ENCODE measurements around the gene MYL7. TPM values are rescaled to one million over a fixed set of nuclear protein-coding genes. Genes with fewer than 3 reads are reported as not detected.

The MYL7 gene
- total and polyA plus RNA-seq, 2 of the 4 experiments (the other 2 are of a cell fraction), result 0.24 TPM; not detected in 1

- Histone ChIP-seq H2AFZ (replicated peaks; ENCODE audit: low read length, poor library complexity) (no peak overlapping the region), H3K79me1 (ENCODE audit: low read depth in 1 of 2, low read length in 2 of 2) (no peaks in the 10 kb centered on the region; a peak in 1 of 4 replicates), H3K9ac (ENCODE audit: low read depth, low read length) (no peak overlapping the region), H4K5ac (ENCODE audit: low read depth, low read length) (no peak overlapping the region), H4K91ac (ENCODE audit: insufficient read depth, low read depth, low read length) (no peak overlapping the region), H3K36me3 (ENCODE audit: control insufficient read depth, insufficient read depth, low read length) (no peaks in the 10 kb centered on the region), H3K27ac (ENCODE audit: insufficient read depth, low read length) (no peak overlapping the region), H3K27me3 (ENCODE audit: control insufficient read depth, insufficient read depth, low read length) (peaks cover 35% of the 10 kb centered on the region), H2BK5ac (ENCODE audit: low read depth, low read length, poor library complexity, severe bottlenecking) (no peak overlapping the region), H2AK9ac (replicated peaks; ENCODE audit: low read depth, low read length, poor library complexity) (no peak overlapping the region), H4K20me1 (ENCODE audit: insufficient read depth, low read length) (no peaks in the 10 kb centered on the region), H3K14ac (replicated peaks; ENCODE audit: low read depth, low read length) (no peak overlapping the region), H3K4me3 (ENCODE audit: insufficient read depth, low read depth, low read length) (no peak overlapping the region), H3K9me1 (ENCODE audit: insufficient read depth, low read length) (no peaks in the 10 kb centered on the region), H2BK120ac (ENCODE audit: low read depth, low read length) (no peak overlapping the region), H3K9me3 (ENCODE audit: control insufficient read depth, insufficient read depth, low read length) (peaks cover 18% of the 10 kb centered on the region), H2AK5ac (ENCODE audit: low read depth, low read length) (no peak overlapping the region), H3K4ac (ENCODE audit: low read depth, low read length) (no peak overlapping the region), H3K4me2 (ENCODE audit: low read depth, low read length) (no peak overlapping the region), H2BK15ac (ENCODE audit: low read depth, low read length) (no peak overlapping the region), H2BK20ac (ENCODE audit: low read depth, low read length) (no peak overlapping the region), H4K8ac (ENCODE audit: low read depth in 2 of 2, low read length in 2 of 2) (no peak overlapping the region), H3K56ac (ENCODE audit: extremely low read depth, insufficient read depth, low read length) (no peak overlapping the region), H3K18ac (ENCODE audit: low read depth, low read length) (no peak overlapping the region), H3K23ac (ENCODE audit: low read depth, low read length) (no peak overlapping the region), H3K4me1 (ENCODE audit: control insufficient read depth, insufficient read depth, low read length) (peaks cover 7% of the 10 kb centered on the region)
- CTCF ChIA-PET, result interaction anchor here (1.2 kb wide), 1 partner anchor 17 kb away, joined by 3 read pairs; no protein-coding TSS in a partner anchor
- BruUV-seq (replicated peaks), result no TSS peak
- TF ChIP-seq ELK1 (IDR thresholded peaks at IDR 0.05; ENCODE audit: borderline replicate concordance, low read depth, low read length), result no peak
- TF ChIP-seq CHD1 (IDR thresholded peaks at IDR 0.05; ENCODE audit: low read depth, low read length), result no peak
- TF ChIP-seq RAD21 (IDR thresholded peaks at IDR 0.05; ENCODE audit: low read length), result no peak
- TF ChIP-seq CTCF (conservative IDR thresholded peaks at IDR 0.05; ENCODE audit: low read depth, low read length), result no peak
- TF ChIP-seq RFX5 (IDR thresholded peaks at IDR 0.05; ENCODE audit: low read depth, low read length), result no peak
- no peak for TF ChIP-seq USF2 (IDR thresholded peaks at IDR 0.05; ENCODE audit: low read depth, low read length)
- TF ChIP-seq POLR2A (IDR thresholded peaks at IDR 0.05; ENCODE audit: low read depth, low read length), result no peak
- no peak for TF ChIP-seq SMC3 (IDR thresholded peaks at IDR 0.05; ENCODE audit: low read depth, low read length)
- TF ChIP-seq BHLHE40 (IDR thresholded peaks at IDR 0.05; ENCODE audit: low read depth, low read length), result no peak
- no peak for TF ChIP-seq MAZ (IDR thresholded peaks at IDR 0.05; ENCODE audit: borderline replicate concordance, low read depth, low read length)
- no peak for TF ChIP-seq MAFK (IDR thresholded peaks at IDR 0.05; ENCODE audit: low read depth, low read length)
- no peak for TF ChIP-seq NFE2L2 (IDR thresholded peaks at IDR 0.05; ENCODE audit: low read depth, low read length)
- no peak for TF ChIP-seq CEBPB (IDR thresholded peaks at IDR 0.05; ENCODE audit: low read depth, low read length)
- TF ChIP-seq FOS (IDR thresholded peaks at IDR 0.05; ENCODE audit: low read depth, low read length), result no peak
- no peak for TF ChIP-seq RCOR1 (IDR thresholded peaks at IDR 0.05; ENCODE audit: insufficient replicate concordance, low read length)
- TF ChIP-seq MXI1 (IDR thresholded peaks at IDR 0.05; ENCODE audit: borderline replicate concordance, low read depth, low read length), result no peak
- ATAC-seq (ENCODE audit: low read depth), result no peak
- in situ Hi-C loops (cut with MboI; ENCODE audit: low sequenced_read_pairs), result no loop called here
- POLR2A ChIA-PET (ENCODE audit: unreplicated experiment), result no interaction called here
- DNase-seq, result no peak
- 100% methylated on average over 1 of the region's 3 CpGs; no CpG with 5 or more reads in 1 of the 2 experiments for WGBS, 2 experiments (ENCODE audit: extremely low coverage in 2 of 2, insufficient read length in 1 of 2)
- intact Hi-C loops (cut with micrococcal nuclease), result no loop called here
- dilution Hi-C loops (cut with HindIII; ENCODE audit: low sequenced_read_pairs, unreplicated experiment), result no loop called here
Observed at GRCh38 chr7:44180631-44181030, 39.5 kb upstream of the MYL7 start.
